Fibroblast of the aortic adventitia (primary cell): ENCODE results near the gene ERCC1. TPM values are rescaled to one million over a fixed set of nuclear protein-coding genes. Genes with fewer than 3 reads are reported as not detected.
A peak's percentile ranks its signal among the peaks of the same experiment; 100 is the strongest.

ENCODE experiments used
- DNase-seq: peaks from one replicate; pipeline ENCODE4 v3.0.0-alpha.2; 2010; ENCODE audit warnings: low read depth
- H3K4me3 ChIP-seq: 2 replicates; pipeline ENCODE4 v1.5.1; 2011; ENCODE audit warnings: low read depth, mild to moderate bottlenecking, control low read depth, low read length, moderate library complexity
- total RNA-seq: library from RNA; depleted of rRNA; stranded (reverse); fragments of >200 nt; gene quantifications from 2 replicates; pipeline ENCODE4 v1.2.3, GENCODE V29; 2012; ENCODE audit warnings: low replicate concordance
- TF ChIP-seq, protein P1 (sequence below): IDR thresholded peaks from 2 replicates; pipeline ENCODE4 v1.5.1; 2011; ENCODE audit warnings: mild to moderate bottlenecking, low read length, control low read depth, inconsistent platforms; ENCODE audit not compliant: insufficient read depth

Gene ERCC1
- total RNA-seq, 1 donor, result 109 TPM

- TF ChIP-seq, protein P1, sequence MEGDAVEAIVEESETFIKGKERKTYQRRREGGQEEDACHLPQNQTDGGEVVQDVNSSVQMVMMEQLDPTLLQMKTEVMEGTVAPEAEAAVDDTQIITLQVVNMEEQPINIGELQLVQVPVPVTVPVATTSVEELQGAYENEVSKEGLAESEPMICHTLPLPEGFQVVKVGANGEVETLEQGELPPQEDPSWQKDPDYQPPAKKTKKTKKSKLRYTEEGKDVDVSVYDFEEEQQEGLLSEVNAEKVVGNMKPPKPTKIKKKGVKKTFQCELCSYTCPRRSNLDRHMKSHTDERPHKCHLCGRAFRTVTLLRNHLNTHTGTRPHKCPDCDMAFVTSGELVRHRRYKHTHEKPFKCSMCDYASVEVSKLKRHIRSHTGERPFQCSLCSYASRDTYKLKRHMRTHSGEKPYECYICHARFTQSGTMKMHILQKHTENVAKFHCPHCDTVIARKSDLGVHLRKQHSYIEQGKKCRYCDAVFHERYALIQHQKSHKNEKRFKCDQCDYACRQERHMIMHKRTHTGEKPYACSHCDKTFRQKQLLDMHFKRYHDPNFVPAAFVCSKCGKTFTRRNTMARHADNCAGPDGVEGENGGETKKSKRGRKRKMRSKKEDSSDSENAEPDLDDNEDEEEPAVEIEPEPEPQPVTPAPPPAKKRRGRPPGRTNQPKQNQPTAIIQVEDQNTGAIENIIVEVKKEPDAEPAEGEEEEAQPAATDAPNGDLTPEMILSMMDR, result peak; percentile 42
- peak overlapping the region; percentile 62 for H3K4me3 ChIP-seq
- DNase-seq, result no peak
Observed at GRCh38 chr19:45428384-45429231, 4.9 kb upstream of the ERCC1 start.

DNA sequence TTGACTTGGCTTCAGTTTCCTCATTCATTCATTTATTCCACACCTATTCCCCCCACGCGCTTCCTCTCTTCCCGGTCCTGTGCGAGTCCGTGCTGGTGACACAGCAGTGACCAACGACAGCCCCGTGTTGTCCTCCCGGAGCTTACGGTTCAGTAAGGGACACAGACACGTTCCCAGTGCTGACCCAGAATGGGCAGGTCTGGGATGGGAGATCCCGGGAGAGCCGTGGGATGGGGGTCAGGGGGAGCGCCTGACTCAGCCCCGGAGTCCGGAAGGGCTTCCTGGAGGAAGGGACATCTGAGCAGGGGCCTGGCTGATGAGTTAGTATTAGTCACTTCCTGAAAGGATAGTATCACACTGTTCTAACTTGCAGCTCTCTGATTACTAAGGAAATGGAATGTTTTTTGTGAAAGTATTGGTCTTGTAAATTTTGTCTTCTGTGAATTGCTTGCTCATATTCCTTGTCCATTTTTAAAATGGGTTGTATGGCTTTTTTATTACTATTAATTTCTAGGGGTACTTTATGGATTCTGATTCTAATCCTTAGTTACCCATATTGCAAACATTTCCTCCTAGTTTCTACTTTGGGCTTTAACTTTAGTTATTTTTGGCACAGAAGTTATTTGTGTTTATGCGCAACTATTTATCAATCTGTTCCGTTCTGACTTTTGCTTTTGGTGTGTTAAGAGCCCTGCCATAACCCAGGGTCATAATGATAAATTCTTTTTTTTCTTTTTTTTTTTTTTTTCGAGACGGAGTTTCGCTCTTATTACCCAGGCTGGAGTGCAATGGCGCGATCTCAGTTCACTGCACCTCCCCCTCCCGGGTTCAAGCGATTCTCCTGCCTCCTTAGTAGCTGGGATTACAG, 708 bp upstream of the ERCC1 start:
- TF ChIP-seq, protein P1, result no peak
- H3K4me3 ChIP-seq, result peak overlapping the region; percentile 80
- DNase-seq, result peak; percentile 89

GRCh38 chr19:45423033-45423588, 606 bp downstream of the ERCC1 start:
- TF ChIP-seq, protein P1, result no peak
- DNase-seq, result no peak
- peak overlapping the region; percentile 80 for H3K4me3 ChIP-seq

GRCh38 chr19:45421947-45422498, 1.7 kb downstream of the ERCC1 start:
- DNase-seq, result no peak
- TF ChIP-seq, protein P1, result no peak
- no peak overlapping the region for H3K4me3 ChIP-seq

DNA sequence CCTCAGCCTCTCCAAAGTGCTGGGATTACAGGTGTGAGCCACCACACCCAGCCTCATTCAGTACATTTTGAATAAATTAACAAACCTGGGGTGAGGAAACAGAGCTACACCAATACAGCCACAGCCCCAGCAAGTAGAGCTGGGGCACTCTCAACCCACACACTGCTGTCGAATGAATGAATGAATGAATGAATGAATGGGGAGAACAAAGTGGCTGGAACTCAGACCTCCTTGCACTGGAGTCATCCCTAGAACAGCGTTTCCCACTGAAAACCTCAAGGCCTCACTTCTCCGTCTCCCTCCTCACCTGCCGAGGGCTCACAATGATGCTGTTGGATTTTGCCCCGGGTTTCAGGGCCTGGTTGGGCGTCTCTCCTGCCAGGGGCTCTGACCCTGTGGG, 2.8 kb downstream of the ERCC1 start:
- TF ChIP-seq, protein P1, result no peak
- no peak for DNase-seq
- no peak overlapping the region for H3K4me3 ChIP-seq

DNA sequence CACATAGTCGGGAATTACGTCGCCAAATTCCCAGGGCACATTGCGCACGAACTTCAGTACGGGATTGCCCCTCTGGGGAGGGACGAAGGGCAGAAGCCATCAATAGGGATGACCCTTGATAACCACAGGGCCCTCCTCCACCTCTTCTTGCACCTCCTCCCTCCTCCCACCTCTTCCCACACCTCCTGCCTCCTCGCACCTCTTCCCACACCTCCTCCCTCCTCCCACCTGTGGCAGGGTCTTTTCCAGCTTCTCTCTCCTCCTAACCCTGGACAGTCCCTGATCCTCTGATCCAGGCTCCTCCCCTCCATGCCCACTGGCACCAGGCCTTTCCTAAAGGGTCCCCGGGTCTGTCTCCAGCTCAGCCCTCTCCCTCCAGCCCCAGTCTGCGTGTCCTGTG, 3.4 kb downstream of the ERCC1 start:
- H3K4me3 ChIP-seq, result no peak overlapping the region
- TF ChIP-seq, protein P1, result no peak
- no peak for DNase-seq
